Activated T-helper 1 cell treated with anti-CD3 and anti-CD28 coated beads, Interleukin-2, amount 50 U/mL, for 16 hours (primary cell): ENCODE data around the gene OLFML1.

ENCODE experiments used
- DNase-seq, 2 donors: peaks; one replicate each; pipeline ENCODE4 v3.0.0-alpha.2; 2020; ENCODE audit warnings: low read depth in 1 of 2, low spot score in 1 of 2

The OLFML1 gene

DNA sequence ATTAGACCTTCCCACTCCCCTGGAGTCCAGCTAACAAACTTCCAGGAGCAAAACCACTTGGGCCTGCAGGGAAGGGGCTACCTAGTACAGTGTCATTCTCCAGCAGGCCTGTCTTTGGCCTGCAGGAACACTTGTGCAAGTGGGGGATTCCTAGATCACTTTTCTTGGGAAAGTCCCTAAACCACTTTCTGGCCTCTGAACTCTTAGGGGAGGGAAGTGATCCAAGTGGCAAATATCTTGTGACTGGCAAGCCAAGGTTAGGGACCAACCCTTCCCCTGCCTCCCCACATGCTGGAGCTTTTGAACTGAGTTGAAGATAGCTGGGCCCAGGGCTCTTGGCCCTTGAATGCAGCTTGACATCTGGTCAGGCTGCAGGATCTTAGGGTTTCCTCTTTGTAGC, 45.7 kb downstream of the OLFML1 start:
- DNase-seq, result no peak

DNA sequence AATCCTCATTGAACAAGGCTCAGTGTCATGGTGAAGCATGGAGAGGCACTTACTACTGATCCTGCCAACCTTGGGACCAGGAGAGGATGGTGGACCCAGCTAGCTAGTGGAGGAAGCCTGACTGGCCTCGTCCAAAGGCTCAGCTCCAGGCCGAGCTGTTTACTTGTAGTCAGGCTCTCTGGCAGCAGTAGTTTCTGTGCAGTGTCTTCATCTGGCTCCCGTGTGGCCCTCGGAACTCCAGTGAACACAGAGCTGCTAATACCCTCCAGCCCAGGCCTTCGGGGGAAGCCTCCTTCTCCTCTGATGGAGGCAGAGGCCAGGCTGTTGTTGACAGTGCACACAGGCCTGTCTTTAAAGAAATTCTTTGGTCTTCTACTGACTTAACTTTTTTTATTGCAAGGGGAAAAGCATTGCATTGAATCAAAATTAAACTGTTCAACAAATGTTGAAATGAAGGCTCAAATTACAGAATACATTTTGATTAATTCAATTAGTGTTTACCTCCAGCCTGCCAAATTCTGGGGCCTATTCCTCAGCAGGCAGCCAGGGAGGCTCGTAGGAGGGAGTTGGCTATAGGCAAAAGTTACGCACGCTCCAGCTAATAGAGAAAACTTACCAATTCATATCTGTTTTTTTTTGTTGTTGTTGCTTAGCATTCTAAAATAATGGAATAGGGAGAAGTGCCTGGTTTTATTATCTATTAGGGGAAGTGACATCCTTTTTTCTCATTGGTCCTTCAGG, 47.3 kb downstream of the OLFML1 start:
- DNase-seq, result no peak

DNA sequence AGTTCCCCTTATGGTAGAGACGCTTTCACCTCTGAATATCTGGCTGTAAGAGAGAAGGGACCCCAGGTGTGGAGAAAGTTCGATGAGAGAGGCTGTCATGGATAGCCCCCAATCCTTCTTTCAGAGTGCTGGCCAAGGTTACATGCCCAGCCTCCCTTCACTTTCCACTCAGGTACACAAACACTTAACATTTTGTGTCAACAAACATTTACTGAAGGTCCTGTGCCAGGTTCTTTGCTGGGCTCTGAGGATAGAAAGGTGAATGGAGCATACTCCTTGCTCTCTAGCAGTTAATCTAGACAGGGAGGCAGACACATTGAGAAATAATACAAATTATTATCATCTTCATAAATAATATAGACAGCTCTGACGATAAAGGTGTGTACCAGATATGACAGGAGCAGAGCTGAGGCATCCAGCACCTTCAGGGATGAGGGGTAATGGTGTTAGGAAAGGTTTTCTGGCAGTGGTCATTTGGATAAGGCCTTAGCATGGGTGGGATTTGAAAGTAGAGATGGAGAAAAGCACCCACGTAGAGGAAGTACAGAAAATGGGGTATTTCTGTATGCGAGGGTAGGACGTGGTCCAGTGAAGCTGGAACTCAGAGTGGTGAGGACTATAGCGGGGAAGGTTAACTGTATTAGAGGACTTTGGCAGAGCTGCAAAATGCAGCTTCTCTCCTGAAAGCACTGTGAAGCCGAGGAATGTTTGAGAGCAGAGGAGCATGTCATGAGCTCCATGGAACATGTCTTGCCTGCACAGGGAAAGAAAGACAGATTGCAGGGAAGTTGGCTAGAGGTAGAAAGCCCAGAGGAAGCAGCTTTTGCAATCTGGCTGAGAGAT, 48.1 kb downstream of the OLFML1 start:
- no peak for DNase-seq

DNA sequence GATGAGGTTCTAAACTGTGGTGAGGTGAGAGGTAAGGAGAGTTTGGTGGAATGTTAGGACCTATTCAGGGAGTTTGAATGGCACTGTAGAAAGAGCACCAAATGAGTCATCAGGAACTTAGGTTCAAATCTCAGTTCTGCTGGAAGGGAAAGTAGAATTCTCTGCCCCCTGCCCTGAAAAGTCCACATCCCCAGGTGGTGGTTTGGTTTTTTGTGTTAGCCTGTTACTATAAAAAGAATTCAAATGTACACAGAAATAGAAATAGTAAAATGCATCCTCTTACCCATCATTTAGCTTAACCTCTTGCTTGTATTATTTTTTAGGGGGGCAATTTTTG, 48.7 kb downstream of the OLFML1 start:
- DNase-seq, result no peak

DNA sequence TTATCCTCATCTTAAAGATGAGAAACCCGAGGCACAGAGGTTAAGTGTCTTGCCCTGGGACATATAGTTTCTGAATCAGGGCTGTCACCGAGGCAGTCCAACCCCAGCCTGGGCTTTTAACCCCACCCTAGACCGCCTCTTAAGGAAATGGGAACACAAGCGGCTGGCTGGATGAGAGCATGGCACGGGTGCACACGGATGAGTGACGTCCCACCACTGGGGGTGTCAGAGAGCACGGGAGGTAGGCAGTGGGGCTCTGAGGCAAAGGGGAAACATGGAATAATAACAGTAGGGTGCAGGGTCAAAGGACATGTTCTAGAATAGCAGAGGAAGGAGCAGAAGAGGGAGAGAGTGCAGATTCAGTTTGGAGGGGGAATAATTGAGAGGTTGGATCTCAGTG, 50.8 kb downstream of the OLFML1 start:
- no peak for DNase-seq

DNA sequence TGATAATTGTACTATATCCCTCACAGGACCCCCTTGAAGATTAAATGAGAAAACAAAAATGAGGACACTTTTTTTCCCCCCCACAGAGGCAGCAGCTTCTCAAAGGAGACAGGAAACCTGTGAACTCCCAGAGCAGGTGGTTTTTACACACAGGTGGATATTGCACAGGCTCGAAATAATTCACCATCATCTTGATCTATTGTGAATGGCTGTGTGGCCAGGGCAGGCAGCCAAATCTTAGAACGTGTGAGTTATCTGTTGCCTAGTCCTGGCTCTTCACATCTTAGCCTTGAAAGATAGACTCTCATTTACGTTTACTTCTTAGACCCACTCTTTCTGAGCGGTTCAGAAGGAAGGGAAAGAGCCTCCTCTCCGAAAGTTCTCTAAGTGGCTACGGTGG, 52.0 kb downstream of the OLFML1 start:
- DNase-seq, result no peak

DNA sequence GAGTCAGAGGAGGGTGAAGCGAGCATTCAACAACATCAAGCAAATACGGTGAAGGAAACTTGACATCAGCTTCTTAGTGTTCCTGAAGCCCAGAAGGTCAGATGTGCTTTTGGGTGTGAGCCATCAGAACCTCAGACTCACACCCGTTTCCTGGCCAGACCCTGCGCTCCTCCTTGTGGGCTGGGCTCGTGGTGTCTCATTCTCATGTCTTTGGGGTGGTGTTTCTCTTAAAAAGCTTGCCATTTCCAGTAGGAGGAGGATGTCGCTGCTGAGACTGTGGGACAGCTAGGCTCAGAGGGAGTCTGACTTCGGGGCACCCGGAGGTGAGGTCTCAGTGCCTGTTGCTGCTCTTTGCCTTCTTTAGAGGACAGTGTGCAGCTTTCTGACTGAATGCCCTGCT, 52.7 kb downstream of the OLFML1 start:
- no peak for DNase-seq

DNA sequence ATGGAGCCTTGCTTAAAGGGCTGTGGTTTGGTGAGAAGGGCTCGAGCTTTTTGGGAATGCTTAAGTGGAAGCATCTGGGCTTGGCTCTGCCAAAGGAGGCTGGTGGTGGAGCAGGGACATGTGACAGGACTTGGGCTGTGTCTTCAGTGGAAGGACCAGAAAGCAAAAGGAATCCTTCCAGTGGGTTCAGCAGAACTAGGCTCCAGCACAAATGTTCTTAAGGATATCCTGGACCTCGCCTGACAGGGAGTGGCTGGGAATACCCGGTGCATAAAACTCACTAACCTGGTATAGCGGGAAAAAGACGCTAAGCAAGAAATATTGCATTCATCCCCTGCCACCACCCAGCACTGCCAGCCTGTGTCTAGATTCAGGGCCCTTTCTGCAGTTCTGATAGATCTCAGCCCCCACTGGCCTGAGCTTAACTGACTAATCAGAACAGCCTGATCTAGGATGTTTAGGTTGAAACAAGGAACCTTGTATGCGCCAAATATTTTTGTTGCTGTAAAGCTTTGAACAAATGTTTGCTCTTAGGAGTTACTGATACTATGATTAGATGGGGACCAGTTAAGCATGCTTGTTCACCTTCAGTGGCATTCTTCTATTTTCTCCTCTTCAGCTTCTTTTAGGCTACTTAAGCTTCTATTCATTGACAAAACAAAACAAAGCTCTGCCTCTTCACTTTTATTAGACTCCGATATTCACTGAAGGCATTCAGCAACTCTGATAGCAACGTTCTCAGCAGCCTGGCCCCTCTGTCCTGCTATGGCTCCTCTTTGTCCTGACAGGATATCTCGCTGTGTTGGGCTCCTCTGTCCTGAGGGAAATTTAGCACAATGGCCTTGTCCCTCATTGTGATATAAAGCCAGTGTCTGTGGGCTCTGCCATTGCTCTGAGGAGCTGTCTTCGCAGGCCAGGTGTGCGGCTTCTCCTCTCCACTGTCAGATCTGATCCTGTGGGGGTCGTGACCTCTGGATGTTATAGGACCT, 53.5 kb downstream of the OLFML1 start:
- no peak for DNase-seq

DNA sequence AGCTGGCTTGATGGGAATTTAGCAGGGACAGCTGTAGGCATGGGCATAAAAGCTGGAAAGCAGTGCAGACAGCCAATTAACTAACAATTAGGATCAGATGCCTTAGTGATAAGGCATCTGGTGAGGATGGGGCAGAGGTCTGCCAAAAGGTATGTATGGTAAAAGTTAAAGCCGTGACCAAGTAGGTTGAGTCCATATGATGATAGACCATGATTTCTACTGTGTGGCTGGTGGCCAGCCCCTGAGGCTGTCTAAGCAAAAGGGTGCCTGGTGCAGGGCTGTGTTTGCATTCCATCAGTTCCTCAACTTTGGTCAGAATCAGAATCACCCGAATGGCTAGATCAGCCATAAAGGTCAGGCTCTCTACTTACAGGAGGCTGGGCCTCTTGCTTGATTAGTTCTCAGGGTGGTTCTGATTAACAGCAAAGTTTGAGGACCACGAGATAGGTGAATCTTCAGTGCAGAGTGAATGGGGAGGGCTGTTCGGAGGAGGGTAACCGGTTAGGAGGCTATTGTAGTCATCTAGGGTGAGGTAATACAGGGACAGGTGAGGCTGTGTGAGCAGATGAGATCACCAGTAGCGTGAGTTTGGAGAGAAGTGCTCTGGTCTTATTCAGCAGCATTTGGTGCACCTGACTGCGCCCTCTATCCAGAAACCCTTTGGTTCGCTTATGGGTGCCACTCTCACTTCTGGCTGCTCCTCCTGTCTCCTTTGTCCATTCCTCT, 55.7 kb downstream of the OLFML1 start:
- DNase-seq, result no peak

DNA sequence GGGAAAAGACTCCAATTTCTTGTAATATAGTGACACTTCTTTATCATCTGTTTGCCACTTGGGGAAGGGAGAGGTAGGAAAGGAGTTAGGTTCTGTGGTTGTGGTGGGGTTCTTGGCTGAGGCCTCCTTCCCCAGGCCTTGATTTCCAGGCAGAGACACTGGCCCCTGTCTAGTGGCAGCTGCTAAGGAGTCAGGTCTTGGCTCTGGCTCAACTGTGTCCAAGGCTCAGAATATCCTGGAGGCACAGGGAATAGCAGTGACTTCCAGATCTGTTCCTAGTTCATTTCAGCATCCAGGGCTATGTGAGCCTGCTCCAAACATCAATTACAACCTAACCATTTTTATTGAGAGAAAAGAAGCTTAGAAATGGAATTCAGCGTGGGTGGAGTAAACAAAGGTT, 58.0 kb downstream of the OLFML1 start:
- no peak for DNase-seq

DNA sequence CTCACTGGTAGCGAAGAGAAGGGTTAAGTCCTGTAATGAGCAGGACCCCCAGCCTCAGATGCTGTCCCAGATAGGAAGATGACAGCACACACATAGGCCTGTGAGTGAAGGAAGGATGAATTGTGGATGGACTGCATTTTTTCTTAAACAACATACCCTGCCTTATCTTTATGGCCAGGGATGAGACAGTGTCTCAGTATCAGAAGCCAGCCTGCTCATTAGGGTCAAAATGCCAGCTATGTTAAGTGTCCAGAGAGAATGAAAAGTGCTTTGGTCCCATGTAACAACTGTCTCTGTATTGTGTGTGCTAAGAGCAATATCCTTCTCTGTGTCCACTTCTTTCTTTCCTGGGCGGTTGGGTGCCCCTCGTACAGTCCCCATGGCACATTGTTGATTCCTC, 58.7 kb downstream of the OLFML1 start:
- no peak for DNase-seq

DNA sequence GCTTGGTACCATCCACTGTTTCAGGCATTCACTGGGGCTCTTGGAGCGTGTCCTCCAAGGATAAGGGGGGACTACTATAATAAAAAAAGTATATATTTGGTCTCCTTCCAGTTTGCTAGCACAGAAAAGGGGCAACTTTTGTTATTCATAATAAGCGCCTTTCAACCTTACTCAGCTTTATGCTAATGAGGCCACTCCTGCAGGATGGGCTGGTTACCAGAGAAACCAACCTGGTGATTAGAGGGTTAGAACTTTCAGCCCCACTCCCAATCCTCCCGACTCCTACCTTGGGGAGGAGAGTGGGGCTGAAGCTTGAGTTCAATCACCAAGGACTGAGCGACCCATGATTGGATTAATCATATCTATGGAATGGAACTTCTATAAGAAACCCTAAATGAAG, 60.3 kb downstream of the OLFML1 start:
- no peak for DNase-seq

DNA sequence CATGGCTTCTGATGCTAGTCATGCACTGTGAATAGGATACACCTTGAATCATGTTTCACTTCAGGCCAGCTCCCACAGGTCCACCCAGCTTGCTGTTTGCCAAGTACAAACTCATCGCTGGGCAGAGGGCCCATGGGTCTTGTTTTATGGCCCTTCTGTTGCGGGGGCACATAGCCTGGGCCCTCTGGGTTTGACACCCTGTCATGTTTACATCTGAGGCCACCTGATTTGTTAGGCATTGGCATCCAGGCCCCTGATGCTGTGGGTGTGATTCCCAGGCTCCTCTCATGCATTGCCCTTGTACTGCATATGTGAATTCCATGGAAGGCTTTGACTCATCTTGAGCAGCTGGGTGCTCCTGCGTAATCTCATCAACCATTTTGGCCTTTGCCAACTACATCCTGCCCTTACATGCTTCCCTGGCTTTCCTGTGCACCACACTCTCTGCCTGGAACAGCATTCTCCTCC, 61.1 kb downstream of the OLFML1 start:
- no peak for DNase-seq

DNA sequence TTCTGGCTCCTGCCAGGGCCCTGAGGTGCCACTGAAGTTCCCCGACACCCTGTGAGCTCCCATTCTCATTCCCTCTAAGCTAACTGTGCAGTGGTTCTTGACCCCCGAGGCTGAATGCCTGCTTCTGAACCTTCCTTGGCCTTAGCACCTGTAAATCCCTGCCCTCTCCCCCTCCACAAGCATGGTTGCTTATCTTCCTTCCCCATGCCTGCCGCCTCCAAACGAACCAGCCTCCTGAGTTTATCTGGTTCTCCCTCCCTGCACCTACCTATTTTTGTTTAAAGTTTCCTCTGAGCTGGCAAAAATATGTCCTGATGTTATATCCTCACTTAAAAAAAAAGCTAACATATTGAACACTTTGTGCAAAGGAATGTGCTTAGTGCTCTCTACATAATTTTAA, 62.4 kb downstream of the OLFML1 start:
- no peak for DNase-seq

DNA sequence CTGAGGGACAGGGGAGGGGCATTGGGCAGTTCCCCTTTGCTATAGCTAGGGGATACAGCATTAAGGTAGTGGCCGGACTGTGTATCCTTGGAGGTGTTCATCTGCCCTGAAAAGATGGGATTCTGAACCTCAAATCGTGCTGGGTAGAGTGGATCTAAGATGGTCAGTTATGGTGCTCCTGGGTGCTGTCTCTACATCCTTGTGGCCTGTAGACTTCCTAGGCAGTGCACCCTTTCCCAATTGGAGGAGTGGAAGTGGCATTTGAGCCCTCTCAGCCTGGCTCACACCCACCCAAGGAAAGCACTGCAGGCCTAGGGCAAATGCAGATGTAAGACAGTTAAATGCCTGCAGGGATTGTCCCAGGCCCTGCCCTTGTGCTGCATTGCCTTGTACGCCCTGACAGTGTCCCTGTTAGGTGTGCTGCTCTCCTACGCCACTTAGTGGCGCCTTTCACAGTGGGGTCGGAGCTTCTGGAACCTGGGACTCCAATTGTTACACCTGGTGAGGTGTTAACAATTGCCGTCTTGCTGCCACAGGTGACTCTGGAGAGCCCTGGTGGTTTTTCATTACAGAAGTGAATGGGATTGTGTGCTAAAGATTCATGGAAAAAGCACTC, 63.5 kb downstream of the OLFML1 start:
- no peak for DNase-seq

DNA sequence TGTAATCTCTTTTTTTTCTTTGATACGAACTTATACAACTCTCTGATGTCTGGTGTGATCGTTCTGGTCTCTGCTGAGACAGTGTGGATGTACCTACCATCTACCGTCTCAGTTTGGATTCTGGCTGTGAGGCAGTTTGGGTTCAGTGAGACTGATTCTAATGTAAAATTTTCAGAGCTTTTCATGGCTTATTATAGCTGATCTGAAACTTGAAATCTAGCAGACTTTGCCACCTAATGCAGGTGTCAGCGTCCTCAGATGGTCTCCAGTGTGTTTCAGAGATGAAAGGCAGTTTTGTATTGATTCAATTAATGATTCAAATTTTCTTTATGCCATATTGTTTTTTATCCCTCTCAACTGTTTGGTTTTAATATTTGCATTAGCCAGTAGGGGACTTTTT, 64.4 kb downstream of the OLFML1 start:
- no peak for DNase-seq

DNA sequence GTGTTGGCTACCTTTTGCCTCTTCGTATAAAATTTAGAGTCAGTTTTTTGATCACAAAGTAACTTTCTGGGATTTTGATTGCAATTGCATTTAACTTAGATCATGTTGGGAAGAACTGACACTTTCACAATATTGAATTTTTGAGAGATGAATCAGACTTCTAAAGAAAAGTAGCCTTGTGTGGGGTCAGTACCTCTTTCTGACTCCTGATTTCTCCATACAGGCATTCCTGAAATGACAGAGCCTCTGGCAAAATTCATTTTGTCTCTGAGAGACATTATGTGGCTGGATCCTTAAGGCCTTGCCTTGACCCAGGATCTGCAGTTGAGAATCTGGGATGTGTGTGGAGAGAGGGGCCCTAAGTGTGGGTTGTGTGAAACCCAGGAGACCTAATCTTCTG, 66.3 kb downstream of the OLFML1 start:
- DNase-seq, result no peak

DNA sequence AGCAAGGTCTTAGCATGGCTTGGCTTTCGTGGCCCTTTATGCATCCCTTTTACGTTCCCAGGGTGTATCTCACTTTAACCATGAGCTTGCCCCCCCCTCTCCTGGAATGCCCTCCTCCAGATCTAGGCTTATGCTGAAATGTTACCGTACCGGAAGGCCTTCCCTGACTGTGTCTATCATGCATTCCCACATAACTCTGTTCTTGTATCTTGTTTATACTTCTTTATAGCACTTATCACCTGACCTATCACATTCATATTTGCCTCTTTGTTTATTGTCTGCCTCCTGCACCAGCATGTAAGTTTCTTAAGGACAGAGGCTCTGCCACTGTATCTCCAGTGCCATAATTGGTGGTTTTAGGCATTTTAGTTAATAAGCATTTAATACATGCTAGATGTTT, 67.4 kb downstream of the OLFML1 start:
- no peak for DNase-seq

DNA sequence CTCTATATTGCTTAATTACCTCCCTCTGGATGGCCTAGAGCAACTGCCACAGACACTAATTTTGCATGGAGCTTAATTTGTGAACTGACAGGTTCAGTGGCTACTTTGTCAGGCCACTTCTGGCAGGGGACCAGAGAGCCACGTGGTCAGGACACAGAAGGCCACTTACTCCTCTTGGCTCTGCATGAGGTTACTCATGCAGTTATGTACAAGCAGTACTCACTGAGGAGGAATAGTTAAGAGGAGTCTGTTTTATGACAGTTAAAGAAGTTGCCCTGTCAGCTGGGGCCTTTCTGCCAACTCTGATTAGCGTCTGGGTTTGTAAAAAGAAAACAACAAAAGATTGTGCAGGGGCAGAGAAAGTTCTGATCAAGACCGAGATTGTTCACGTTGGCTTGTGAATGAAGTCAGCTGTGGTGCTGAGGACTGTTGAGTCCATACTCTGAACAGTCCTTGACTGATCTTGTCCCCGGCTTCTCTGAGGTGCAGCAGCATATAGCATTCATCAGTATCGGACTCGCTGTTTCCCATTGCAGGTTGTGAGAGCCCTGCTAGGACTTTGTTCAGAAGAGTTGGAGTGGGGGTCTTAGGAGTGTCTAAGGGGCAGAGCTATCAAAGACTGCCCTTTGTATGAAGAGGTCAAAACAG, 69.9 kb downstream of the OLFML1 start:
- DNase-seq, result no peak

DNA sequence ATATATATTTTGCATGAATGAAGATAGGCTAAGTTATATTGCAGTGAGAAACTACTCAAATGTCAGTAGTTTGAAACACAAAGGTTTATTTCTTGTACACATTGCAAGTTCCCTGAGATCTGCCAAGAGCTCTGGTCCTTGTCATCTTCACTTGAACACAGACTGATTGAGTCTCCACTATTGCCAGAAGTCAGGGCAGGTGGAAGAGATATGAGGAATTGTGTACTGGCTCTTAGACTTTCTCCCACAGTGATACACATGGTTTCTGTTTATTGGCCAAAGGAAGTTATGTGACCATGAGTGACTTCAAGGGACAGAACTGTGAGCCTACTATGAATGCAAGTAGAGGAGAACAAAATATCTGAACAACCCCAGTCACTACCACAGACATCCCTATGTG, 72.7 kb downstream of the OLFML1 start:
- DNase-seq, result no peak
